Stimulated activated CD4-positive, alpha-beta T cell treated with anti-CD3 and anti-CD28 coated beads, TNF-alpha, amount 100 ng/mL, for 4 hours (primary cell): Measurements from ENCODE around the gene CKB.

Experiments used
- DNase-seq, 3 experiments: peaks; one replicate each; pipeline ENCODE4 v3.0.0-alpha.2; 2020; ENCODE audit warnings: low read depth in 3 of 3

The CKB gene

GRCh38 chr14:103537175-103537990, 14.8 kb upstream of the CKB start:
- no peak for DNase-seq

GRCh38 chr14:103536693-103537092, 14.1 kb upstream of the CKB start:
- no peak for DNase-seq

GRCh38 chr14:103535891-103536565, 13.4 kb upstream of the CKB start:
- DNase-seq, result no peak

DNA sequence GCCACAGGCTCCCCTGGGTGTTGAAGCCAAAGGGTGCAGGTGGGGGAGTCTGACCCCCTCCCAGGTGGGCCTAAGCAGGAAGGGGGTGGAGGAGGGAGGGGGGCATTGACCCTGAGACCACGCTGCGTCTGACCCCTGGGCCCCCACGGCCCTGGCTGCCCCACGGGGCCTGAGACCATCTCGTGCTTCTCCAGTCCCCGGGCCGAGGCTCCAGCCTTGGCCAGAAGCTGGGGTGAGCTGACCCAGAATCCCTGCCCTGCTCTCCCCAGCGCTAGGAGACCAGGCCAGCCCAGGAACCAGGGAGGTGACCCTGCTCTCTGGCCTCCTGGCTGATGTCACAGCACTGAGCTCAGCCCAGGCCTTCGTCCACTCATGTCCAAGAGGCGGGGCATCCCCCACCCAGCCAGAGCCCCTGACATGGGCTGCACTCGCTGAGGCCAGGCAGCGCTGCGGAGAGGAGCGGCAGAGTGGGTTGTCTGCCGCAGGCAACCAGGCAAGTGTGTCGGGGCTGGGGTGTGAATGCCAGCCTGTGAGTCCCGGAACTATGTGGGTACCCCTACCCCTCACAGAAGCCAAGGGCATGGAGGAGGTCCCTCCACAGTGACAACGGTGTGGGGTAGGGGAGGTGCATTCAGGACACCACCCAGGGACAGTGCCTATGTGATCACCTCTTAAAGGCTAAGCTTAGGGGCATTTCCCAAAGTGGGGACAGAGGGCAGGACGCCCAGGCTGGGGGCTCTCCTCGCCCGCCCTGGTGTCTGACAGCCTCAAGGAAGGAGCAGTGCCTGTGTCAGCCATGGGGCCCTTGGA, 12.7 kb upstream of the CKB start:
- no peak for DNase-seq

DNA sequence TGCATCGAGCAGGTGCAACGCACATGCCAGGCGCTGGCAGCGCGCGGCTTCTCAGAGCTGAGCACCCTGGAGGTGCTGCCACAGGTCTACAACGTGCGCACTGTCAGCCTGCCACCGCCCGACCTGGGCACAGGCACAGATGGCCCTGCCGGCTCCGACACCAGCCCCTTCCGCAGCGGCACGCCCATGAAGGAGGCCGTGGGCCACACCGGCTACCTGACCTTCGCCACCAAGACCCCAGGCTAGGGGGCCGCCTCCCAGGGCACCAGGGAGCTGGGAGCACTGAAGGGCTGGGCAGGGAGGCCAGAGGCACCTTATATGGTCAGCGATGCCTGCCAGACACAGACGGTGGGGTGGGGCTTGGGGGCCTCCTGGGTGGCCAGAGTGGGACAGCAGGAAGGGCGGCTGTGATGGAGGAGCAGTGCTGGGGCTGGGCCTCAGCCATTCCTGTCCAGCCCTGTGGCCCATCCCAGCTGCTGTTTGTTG, 12.0 kb upstream of the CKB start:
- DNase-seq, result no peak

DNA sequence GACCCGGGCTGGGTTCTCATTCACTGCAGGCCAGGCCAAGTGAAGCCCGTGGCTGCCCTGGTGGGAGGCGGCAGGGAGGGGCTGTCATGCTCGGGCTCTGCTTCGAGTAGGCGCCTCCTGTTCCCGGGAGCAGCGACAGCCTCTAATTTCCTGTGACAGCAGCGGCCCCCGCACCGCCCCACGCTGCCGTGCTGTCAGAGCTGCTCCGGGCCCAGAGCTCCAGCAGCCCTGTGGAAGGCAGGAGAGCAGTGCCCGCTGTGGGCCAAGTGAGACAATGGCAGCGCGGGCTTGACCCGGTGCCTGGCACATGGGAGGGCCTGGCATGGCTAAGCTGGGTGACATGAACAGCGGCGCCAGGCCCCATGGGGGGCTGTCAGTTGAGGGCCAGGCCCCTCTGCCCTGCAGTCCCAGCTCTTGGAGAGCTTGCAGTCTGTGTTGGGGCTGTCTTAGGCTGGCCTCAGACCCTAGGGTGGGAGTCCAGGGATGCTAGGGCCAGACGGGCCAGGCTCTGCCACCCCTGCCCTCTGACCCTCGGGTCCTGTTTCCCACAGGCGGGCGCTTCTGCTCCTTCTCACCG, 11.5 kb upstream of the CKB start:
- DNase-seq, result no peak

- no peak for DNase-seq
Observed at GRCh38 chr14:103533137-103533998, 10.7 kb upstream of the CKB start.

DNA sequence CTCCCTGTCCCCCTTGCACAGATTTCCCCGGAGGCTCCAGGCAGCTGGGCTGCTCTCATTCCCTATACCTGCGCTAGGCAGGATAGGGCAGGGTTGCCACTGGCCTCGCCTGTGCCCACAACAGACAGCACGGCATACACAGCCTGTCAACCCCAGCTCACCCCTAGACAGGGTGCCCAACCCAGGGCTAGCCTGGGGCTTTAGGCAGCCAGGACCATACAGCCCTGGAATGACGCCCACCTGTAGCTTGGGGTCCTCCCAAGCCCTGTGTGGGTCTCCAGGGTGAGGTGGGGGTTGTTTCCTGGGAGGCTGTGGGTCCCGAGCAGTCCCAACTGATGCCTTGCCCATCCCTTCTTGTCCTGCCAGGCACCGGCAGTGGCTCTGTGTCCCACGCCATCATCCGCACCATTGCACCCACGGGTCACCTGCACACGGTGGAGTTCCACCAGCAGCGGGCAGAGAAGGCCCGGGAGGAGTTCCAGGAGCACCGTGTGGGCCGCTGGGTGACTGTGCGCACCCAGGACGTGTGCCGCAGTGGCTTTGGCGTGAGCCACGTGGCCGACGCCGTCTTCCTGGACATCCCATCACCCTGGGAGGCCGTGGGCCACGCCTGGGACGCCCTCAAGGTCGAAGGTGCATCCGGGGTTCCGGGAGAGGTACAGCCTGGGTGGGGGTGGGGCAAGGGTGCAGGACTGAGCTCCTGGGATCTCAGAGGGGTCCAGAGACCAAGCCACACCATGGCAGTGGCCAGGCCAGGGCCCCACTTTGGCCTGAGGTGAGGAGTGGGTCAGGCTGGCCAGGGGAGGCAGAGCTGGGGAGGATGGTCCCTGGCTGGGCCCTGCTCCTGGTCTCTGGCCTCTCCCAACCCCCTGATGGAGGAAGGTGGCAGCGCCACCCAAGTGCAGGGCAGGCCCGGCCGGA, 9.8 kb upstream of the CKB start:
- no peak for DNase-seq

DNA sequence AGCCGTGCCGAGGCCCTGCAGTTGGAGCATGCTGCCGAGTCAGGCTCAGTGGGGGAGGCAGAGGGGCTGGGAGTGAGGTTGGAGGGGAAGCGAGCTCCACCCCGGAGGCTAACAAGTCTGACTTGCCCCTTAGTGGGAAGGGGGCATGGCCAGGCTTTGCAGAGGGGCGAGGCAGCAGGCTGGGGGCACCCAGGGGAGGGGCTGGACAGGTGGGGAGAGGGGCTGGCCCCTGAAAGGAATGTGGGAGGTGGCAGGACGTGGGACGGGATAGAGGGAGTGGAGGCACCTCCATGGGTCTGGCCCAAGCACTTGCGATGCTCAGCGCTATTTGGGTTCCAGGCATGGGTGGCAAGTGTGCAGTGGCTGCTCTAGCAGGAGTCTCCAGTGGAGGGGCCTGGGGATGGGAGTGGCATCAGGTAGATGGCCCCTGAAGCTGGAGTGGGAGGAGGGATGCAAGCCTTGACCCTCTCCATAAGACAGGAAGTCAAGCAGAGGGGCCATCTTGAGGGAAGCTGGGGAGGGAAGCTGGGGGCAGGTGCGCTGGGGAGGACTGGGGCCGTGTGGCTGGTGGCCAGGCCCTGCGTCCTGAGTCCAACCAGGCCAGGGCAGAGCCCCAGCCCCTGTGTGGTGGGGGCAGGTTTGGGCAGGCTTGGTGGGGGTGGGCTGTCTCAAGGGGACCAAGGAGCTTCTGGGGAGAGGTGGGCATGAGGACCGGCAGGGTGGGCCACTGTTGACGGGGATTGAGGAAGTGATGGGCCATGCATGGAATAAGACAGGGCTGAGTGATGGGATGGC, 9.0 kb upstream of the CKB start:
- no peak for DNase-seq

GRCh38 chr14:103530831-103531230, 8.2 kb upstream of the CKB start:
- DNase-seq, result no peak

- DNase-seq, result no peak
Observed at GRCh38 chr14:103530390-103530789, 7.8 kb upstream of the CKB start.

DNA sequence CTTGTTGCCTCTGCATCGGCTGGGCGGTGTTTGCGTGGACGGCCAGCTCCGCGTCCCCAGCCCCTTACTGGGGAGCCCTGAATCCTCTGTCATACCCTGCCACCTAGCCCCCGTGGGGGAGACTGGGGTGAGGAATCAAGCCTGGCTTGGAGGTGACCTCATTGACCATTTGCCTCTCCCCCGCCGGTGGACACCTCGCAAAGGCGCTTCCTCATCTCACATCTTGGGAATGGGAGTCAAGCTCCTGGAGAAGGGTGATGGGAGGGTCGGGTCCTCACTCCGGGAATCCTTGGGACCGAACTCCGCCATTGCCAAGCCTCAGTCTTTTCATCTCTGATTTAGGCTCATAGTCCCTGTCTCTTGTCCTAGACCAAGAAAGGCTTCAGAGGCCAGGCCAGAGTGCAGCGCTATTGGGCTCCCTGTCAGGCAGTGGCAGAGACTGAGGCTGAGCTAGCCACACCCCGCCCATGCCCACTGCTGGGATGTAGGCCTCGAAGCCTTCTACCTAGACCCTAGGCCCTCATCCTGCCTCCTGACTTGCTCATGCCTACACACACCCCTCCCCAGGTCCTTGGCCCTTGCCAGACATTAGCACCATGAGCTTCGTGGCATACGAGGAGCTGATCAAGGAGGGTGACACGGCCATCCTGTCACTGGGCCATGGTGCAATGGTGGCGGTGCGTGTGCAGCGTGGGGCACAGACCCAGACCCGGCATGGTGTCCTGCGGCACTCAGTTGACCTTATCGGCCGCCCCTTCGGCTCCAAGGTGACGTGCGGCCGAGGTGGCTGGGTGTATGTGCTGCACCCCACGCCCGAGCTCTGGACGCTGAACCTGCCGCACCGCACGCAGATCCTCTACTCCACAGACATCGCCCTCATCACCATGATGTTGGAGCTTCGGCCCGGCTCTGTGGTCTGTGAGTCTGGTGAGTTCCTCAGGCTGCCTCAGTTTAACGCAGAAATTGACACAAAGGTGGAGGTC, 7.0 kb upstream of the CKB start:
- DNase-seq, result no peak

DNA sequence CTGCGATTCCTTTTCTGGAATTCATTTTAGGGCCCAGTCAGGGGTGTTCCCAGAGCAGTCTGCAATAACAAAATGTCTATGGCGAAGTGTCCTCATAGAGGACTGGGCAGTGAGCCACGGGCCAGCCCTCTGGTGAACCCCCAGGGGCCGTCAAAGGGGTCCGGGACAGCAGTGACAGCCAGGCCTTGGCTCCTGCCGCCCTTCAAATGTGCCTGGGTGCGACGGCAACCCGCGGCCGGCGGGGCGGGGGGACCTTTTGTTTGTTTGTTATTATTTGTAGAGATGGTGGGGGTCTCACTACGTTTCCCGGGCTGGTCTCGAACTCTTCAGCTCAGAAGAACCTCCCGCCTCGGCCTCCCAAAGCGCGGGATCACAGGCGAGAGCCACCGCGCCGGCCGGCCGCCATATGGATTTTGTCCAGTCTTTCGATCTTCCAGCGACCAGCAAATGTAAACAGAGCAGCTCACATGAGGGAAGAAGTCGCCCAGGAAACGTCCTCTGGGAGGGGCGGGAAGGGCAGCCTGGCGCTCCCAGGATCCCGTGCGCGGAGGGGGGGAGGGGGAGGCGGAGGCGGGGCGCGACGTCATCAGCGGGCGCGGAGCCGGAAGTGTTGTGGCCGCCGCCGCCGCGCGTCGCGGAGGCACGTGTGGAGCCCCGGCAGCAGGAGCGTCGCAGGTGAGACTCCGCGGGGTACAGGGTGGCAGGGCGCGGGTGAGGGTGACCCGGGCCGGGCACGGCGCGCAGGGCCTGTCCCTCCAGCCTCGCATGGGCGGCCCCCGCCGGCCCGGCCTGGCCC, 6.2 kb upstream of the CKB start, which contains the start of gene TRMT61A:
TRMT61A (plus strand) TSS at position 610 of the 796 bp plus-strand sequence. CDS start 783 bp downstream, outside the sequence.
- DNase-seq, result peak; percentile 65 to 70 (median 69)

DNA sequence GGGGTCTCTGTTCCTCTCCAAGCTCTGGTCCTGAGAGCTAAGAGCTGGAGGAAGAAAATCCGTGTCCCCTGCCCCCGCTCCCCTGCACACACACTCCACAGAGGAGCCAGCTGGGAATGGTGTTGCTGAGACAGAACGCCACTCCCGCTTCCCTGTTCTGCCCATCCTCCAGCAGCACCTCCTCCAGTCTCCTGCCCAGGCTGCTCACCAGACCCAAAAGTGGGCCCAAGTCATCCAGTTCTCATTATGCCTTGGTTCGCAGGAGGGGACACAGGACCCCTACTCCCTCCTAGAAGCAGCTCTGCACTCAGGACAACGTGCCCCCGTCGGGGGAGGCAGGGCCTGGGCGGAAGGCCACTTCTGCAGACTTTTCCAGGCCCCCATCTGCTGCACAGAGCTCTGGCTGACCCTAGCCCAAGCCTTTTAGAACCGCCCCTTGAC, 5.5 kb upstream of the CKB start:
- DNase-seq, result no peak

DNA sequence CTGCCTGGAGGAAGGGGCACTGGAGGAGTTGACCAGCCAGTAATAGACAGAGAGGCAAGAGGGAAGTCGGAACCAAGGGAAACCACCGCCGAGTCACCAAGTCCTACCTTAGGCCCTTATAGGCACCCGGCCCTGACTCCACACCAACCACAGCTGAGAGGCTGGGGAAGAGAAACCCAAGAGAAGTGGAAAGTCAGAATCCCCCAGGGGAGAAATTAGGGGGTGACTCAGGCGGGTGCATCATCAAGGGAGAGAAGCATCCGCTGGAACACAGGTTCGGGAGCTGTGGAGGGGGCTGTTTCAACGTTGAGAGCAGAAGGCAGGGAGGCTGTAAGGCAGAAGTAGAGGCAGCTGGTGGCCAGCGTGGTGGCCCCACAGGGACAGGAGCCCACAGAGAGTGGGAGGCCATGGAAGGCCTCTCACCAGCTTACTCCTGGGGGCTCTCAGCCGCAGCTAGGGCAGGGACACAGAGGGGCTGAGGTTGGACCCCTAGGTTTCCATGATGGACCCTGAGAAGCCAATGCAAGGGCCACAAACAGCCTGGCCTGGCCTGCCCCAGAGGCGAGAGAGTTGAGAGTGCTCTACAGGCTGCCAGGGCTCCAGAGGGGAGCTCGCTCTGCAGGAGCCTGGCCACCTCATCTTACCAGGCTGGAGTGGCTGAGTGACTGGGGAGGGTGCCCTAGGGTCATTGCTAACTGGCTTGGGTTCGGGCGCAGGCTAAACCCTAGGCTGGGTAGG, 4.9 kb upstream of the CKB start:
- DNase-seq, result no peak

- DNase-seq, result no peak
Observed at GRCh38 chr14:103526914-103527248, 4.3 kb upstream of the CKB start.
